ENCODE results near the gene NDUFS6. TPM values are rescaled to one million over a fixed set of nuclear protein-coding genes. Genes with fewer than 3 reads are reported as not detected.

NDUFS6 gene
- total RNA-seq, 4 donors from 2014 or later = 36.1 to 72.7 (median 57.3) TPM

- TF ChIP-seq CTCF (IDR thresholded peaks at IDR 0.05) = no peak
- no peak for TF ChIP-seq POLR2A (IDR thresholded peaks at IDR 0.05)
- no peak overlapping the region for H3K27ac ChIP-seq
- H3K27me3 ChIP-seq = peaks cover 0 to 93% (median 4%) of the 10 kb centered on the region in 4 donors
- peaks cover 0 to 15% (median 6%) of the 10 kb centered on the region in 3 donors for H3K4me1 ChIP-seq
- no peaks in the 10 kb centered on the region for H3K36me3 ChIP-seq
- intact Hi-C loops (cut with DNase I) = no loop called here
- H3K4me3 ChIP-seq = no peak overlapping the region
- 37 to 44% methylated on average over 4 to 11 of the region's 29 CpGs for WGBS, 2 donors
- no peaks in the 10 kb centered on the region for H3K9me3 ChIP-seq
- no peak for DNase-seq
Measured at GRCh38 chr5:1850324-1851154, 49.3 kb downstream of the NDUFS6 start.

GRCh38 chr5:1851290-1851934, 50.2 kb downstream of the NDUFS6 start:
- peaks cover 0 to 98% (median 4%) of the 10 kb centered on the region in 4 donors for H3K27me3 ChIP-seq
- DNase-seq = no peak

GRCh38 chr5:1852324-1852947, 51.2 kb downstream of the NDUFS6 start:
- peaks cover 0 to 15% (median 6%) of the 10 kb centered on the region in 3 donors for H3K4me1 ChIP-seq
- no peak overlapping the region for H3K4me3 ChIP-seq
- no peaks in the 10 kb centered on the region for H3K36me3 ChIP-seq
- TF ChIP-seq POLR2A (IDR thresholded peaks at IDR 0.05) = no peak
- TF ChIP-seq CTCF (IDR thresholded peaks at IDR 0.05) = no peak
- intact Hi-C loops (cut with DNase I) = no loop called here
- H3K27ac ChIP-seq = no peak overlapping the region
- DNase-seq = no peak
- H3K27me3 ChIP-seq = peaks cover 0 to 98% (median 6%) of the 10 kb centered on the region in 4 donors
- 78 to 100% methylated on average over 1 to 4 of the region's 23 CpGs for WGBS, 2 donors
- H3K9me3 ChIP-seq = no peaks in the 10 kb centered on the region

More at GRCh38 chr5:1851290-1851934, 50.2 kb downstream of the NDUFS6 start:
- peaks cover 0 to 15% (median 6%) of the 10 kb centered on the region in 3 donors for H3K4me1 ChIP-seq
- H3K9me3 ChIP-seq = no peaks in the 10 kb centered on the region
- H3K4me3 ChIP-seq = no peak overlapping the region
- 0 to 6% methylated on average over 2 to 10 of the region's 34 CpGs for WGBS, 2 donors
- no peaks in the 10 kb centered on the region for H3K36me3 ChIP-seq
- intact Hi-C loops (cut with DNase I) = no loop called here
- TF ChIP-seq POLR2A (IDR thresholded peaks at IDR 0.05) (no peak), CTCF (IDR thresholded peaks at IDR 0.05) (no peak)
- H3K27ac ChIP-seq = no peak overlapping the region

GRCh38 chr5:1853531-1853930, 52.3 kb downstream of the NDUFS6 start:
- no peak overlapping the region for H3K27ac ChIP-seq
- intact Hi-C loops (cut with DNase I) = no loop called here
- peaks cover 0 to 88% (median 6%) of the 10 kb centered on the region in 4 donors for H3K27me3 ChIP-seq
- H3K36me3 ChIP-seq = no peaks in the 10 kb centered on the region
- no peaks in the 10 kb centered on the region for H3K9me3 ChIP-seq
- TF ChIP-seq CTCF (IDR thresholded peaks at IDR 0.05) = no peak
- TF ChIP-seq POLR2A (IDR thresholded peaks at IDR 0.05) = no peak
- DNase-seq = no peak
- WGBS, 2 donors = 47 to 57% methylated on average over 7 to 8 of the region's 8 CpGs
- H3K4me3 ChIP-seq = no peak overlapping the region
- peaks cover 0 to 15% (median 6%) of the 10 kb centered on the region in 3 donors for H3K4me1 ChIP-seq
